ENCODE measurements around the gene FALEC. TPM values are rescaled to one million over a fixed set of nuclear protein-coding genes. Genes with fewer than 3 reads are reported as not detected.

The FALEC gene
- polyA plus RNA-seq, 1 experiment = not detected

DNA sequence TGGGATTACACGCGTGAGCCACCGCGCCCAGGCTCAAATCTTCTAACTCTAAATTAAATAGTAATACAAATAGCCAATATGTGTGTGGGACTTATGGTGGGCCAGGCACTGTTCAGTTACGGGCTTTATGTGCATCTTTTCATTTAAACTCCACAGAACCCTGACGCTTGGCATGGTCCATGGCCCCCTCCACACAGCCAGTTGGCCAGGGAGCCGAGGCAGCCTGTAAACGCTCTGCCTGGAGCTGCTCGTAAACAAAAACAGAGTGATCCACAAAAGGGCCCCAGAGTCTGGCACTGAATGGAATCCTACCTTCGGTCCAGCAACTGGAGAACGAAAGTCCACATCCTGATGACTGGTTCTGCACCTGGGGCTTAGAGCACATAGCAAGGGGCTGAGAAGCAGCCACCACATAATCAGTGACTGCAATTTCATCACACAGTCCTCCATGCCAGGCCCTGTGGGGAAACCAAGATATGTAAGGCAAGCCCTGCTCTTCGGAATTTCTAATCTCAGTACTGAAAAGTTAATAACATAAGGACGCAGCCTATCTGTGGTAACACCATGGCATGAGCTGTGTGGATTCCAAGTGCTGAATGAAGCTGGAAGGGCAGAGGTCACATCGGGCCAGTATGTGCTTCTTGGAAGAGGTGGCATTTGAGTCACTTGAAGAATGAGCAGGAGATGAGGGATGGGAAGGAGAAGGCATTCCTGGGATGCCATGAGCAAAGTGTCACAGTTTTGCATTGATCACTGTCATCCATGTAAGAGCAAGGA lies 20.1 kb downstream of the FALEC start:
- no peaks in the 10 kb centered on the region for H3K27me3 ChIP-seq (ENCODE audit: control insufficient read depth, insufficient read depth, low read length)
- CTCF ChIA-PET = interaction anchor here (0.6 to 2.4 kb wide), 4 partner anchors 15 to 280 kb away, joined by 3 to 7 read pairs (median 4); no protein-coding TSS in a partner anchor
- no peaks in the 10 kb centered on the region for H3K36me3 ChIP-seq (ENCODE audit: control insufficient read depth, insufficient read depth, low read length)
- no peak overlapping the region for H3K4me3 ChIP-seq (ENCODE audit: low read depth, low read length)
- TF ChIP-seq, protein P1, sequence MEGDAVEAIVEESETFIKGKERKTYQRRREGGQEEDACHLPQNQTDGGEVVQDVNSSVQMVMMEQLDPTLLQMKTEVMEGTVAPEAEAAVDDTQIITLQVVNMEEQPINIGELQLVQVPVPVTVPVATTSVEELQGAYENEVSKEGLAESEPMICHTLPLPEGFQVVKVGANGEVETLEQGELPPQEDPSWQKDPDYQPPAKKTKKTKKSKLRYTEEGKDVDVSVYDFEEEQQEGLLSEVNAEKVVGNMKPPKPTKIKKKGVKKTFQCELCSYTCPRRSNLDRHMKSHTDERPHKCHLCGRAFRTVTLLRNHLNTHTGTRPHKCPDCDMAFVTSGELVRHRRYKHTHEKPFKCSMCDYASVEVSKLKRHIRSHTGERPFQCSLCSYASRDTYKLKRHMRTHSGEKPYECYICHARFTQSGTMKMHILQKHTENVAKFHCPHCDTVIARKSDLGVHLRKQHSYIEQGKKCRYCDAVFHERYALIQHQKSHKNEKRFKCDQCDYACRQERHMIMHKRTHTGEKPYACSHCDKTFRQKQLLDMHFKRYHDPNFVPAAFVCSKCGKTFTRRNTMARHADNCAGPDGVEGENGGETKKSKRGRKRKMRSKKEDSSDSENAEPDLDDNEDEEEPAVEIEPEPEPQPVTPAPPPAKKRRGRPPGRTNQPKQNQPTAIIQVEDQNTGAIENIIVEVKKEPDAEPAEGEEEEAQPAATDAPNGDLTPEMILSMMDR (IDR thresholded peaks at IDR 0.05; ENCODE audit: insufficient read depth, low read depth, low read length) = no peak
- POLR2A ChIA-PET = no interaction called here
- DNase-seq (ENCODE audit: low read depth) = peak; percentile 26

DNA sequence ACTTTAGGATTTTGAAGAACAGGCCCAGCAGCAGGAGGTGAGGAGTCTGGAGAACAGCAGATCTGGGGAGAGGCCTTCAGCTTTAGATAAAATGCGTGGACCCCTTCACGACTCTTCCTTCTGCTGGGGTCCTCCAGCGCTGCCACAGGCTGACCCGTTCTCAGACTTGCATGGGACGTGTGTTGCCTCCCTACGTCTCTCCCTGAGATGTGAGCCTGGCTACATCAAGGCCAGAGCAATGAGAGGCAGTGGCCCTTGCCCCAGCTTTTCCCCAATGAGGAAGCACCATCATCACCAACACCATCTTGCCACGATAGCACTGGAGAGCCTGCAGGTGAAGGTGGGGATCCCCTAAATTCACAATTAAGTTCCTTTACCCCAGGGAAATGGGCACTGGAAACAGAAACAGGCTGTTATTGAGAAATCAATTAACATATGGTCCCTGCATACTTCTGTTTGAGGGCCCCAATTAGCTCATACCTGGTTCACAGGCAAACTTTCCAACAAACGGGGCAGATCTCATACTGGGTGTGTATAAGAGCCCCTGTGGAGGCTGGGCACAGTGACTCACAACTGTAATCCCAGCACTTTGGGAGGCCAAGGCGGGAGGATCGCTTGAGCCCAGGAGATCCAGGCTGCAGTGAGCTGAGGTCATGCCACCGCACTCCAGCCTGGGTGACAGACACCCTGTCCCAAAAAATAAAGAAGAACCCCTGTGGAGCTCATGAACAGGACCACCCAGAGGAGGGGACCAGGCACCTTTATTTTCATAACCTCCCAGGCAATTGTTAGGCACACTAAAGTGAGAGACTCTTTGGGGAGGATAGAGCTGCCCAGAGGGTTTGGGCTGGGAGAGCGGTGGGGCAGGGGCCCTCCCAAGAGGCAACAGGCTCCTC lies 21.5 kb downstream of the FALEC start:
- TF ChIP-seq, protein P1 (IDR thresholded peaks at IDR 0.05; ENCODE audit: insufficient read depth, low read depth, low read length) = no peak
- POLR2A ChIA-PET = no interaction called here
- H3K27me3 ChIP-seq (ENCODE audit: control insufficient read depth, insufficient read depth, low read length) = no peaks in the 10 kb centered on the region
- no peaks in the 10 kb centered on the region for H3K36me3 ChIP-seq (ENCODE audit: control insufficient read depth, insufficient read depth, low read length)
- CTCF ChIA-PET = interaction anchor here (0.5 to 1.6 kb wide), 5 partner anchors 8 to 281 kb away, joined by 3 to 6 read pairs (median 3); no protein-coding TSS in a partner anchor
- H3K4me3 ChIP-seq (ENCODE audit: low read depth, low read length) = no peak overlapping the region
- DNase-seq (ENCODE audit: low read depth) = no peak

DNA sequence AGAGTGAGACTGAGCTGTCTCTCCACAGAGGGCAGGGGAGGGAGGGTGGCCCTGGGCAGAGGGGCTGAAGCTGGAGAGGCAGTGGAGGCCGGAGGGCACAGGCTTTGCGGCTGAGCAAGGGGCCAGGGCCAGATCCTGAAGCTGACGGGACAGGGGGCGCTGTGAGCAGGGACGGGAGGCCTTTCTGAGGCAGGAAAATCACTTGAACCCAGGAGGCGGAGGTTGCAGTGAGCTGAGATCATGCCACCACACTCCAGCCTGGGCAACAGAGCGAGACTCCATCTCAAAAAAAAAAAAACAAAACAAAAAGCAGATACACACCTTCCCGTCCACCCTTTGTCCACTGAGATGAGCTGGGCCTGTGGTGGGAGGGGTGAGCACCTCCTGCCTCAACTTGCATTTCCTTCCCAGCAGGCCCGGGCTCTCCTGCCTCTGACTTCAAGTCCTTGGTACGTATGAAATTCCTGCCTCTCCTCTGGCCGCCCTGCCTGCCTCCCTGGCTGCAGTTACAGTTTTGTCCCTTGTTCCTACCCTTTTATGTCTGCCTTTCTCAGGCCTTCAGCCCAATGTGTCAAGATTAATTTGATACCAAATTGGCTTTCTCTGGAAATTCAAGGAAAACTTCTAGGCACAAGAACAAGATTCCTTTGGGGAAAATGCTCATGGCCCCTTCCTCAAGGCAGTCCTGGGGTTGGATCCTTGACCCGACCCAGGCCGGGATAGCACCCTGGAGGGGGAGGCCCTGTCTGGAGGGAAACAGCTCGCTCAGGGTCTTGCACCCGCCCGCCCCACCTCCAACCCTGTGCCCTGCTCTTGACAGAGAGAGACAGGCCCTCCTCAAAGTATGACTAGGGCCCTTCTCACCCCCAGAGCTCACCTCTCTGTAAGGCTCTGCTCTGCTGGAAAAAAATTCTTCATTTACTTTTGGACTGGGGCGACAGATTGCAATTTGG lies 22.5 kb downstream of the FALEC start:
- CTCF ChIA-PET = interaction anchor here (1.2 to 1.3 kb wide), 2 partner anchors 9 to 275 kb away, joined by 3 to 6 read pairs; no protein-coding TSS in a partner anchor
- DNase-seq (ENCODE audit: low read depth) = no peak
- Histone ChIP-seq H3K27me3 (ENCODE audit: control insufficient read depth, insufficient read depth, low read length) (no peaks in the 10 kb centered on the region), H3K4me3 (ENCODE audit: low read depth, low read length) (no peak overlapping the region), H3K36me3 (ENCODE audit: control insufficient read depth, insufficient read depth, low read length) (no peaks in the 10 kb centered on the region)
- POLR2A ChIA-PET = interaction anchor here (0.6 to 0.7 kb wide), 2 partner anchors 22 to 520 kb away, joined by 4 to 17 read pairs; partner anchors contain the start of gene FALEC
- TF ChIP-seq, protein P1 (IDR thresholded peaks at IDR 0.05; ENCODE audit: insufficient read depth, low read depth, low read length) = 0 out of 2 replicates have a peak, but pooled peaks have one; percentile 16

DNA sequence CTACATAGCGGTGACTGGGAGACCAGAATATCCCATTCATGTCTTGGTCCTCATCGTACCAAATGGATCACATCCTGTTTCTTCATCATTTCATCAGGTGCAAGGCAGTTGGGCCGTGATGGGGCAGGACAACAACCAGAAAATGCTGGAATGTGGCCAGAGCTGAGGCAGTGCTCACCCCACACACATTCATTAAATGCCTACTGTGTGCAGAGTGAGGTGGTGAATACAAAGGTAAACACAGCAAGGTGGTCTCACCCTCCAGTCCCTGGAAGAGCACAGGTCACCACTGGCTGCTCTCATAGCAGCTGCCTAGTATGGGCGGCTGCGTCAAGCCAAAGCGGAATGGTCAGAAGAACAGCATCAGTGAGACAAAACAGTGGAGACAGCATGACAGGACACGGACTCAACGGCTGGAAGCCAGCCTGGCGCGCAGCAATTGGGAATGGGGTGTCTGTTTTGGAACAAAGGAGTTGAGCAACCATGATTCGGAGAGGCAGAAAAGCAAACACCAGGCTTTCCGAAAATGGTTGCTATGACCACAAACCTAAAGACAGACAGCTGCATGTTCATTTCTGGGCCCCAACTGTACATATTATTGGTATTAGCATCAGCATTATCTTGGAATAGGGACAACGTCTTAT lies 28.1 kb downstream of the FALEC start:
- H3K4me3 ChIP-seq (ENCODE audit: low read depth, low read length) = no peak overlapping the region
- H3K36me3 ChIP-seq (ENCODE audit: control insufficient read depth, insufficient read depth, low read length) = no peaks in the 10 kb centered on the region
- TF ChIP-seq, protein P1 (IDR thresholded peaks at IDR 0.05; ENCODE audit: insufficient read depth, low read depth, low read length) = no peak
- CTCF ChIA-PET = interaction anchor here (0.6 to 1.5 kb wide), 4 partner anchors 11 to 30 kb away, joined by 3 to 5 read pairs (median 3); no protein-coding TSS in a partner anchor
- no peaks in the 10 kb centered on the region for H3K27me3 ChIP-seq (ENCODE audit: control insufficient read depth, insufficient read depth, low read length)
- no peak for DNase-seq (ENCODE audit: low read depth)
- POLR2A ChIA-PET = no interaction called here

Data from BJ (cell line).